Measurements from ENCODE around the gene XKRX. TPM values are rescaled to one million over a fixed set of nuclear protein-coding genes. Genes with fewer than 3 reads are reported as not detected.

Gene XKRX
- total RNA-seq, 4 donors from 2014 or later, result 0.13 to 0.90 (median 0.16) TPM; not detected in 1

GRCh38 chrX:100969936-100970335 is 41.2 kb upstream of the XKRX start:
- Histone ChIP-seq H3K27me3 (no peaks in the 10 kb centered on the region), H3K27ac (no peak overlapping the region), H3K9me3 (no peaks in the 10 kb centered on the region), H3K4me3 (no peak overlapping the region), H3K4me1 (no peaks in the 10 kb centered on the region), H3K36me3 (no peaks in the 10 kb centered on the region)
- TF ChIP-seq POLR2A (IDR thresholded peaks at IDR 0.05) (no peak), CTCF (IDR thresholded peaks at IDR 0.05 in 4 of 5, conservative IDR thresholded peaks at IDR 0.05 in 1 of 5) (no peak)
- ATAC-seq (no peak), DNase-seq (no peak)
- intact Hi-C loops (cut with DNase I; ENCODE audit: low total_unique reads), result no loop called here
- in situ Hi-C loops (cut with MboI; ENCODE audit: low sequenced_read_pairs in 4 of 4), result no loop called here

GRCh38 chrX:100969408-100969807 is 40.7 kb upstream of the XKRX start, which contains the start of gene ARL13A:
Gene ARL13A, plus strand, starts transcription at chrX:100969708. Its CDS starts 3,982 bp downstream, at chrX:100973690.
- Histone ChIP-seq H3K4me3 (no peak within 1 kb of the TSS), H3K9me3 (no peaks in the 10 kb centered on the region), H3K27ac (no peak within 1 kb of the TSS), H3K36me3 (no peaks in the 10 kb centered on the region), H3K27me3 (no peaks in the 10 kb centered on the region), H3K4me1 (no peaks in the 10 kb centered on the region)
- no peak for TF ChIP-seq POLR2A (IDR thresholded peaks at IDR 0.05)
- no peak for TF ChIP-seq CTCF (IDR thresholded peaks at IDR 0.05 in 4 of 5, conservative IDR thresholded peaks at IDR 0.05 in 1 of 5)
- no peak for ATAC-seq
- no peak for DNase-seq
- intact Hi-C loops (cut with DNase I; ENCODE audit: low total_unique reads) (no loop called here), in situ Hi-C loops (cut with MboI; ENCODE audit: low sequenced_read_pairs in 4 of 4) (no loop called here)

GRCh38 chrX:100964362-100964761 is 35.6 kb upstream of the XKRX start:
- in situ Hi-C loops (cut with MboI; ENCODE audit: low sequenced_read_pairs in 4 of 4) (no loop called here), intact Hi-C loops (cut with DNase I; ENCODE audit: low total_unique reads) (no loop called here)
- Histone ChIP-seq H3K4me1 (no peaks in the 10 kb centered on the region), H3K36me3 (no peaks in the 10 kb centered on the region), H3K9me3 (no peaks in the 10 kb centered on the region), H3K27me3 (no peaks in the 10 kb centered on the region), H3K4me3 (no peak overlapping the region), H3K27ac (no peak overlapping the region)
- TF ChIP-seq CTCF (IDR thresholded peaks at IDR 0.05 in 4 of 5, conservative IDR thresholded peaks at IDR 0.05 in 1 of 5), result no peak
- no peak for DNase-seq
- ATAC-seq, result no peak

- DNase-seq (no peak), ATAC-seq (no peak)
- no peak for TF ChIP-seq CTCF (IDR thresholded peaks at IDR 0.05 in 4 of 5, conservative IDR thresholded peaks at IDR 0.05 in 1 of 5)
- TF ChIP-seq POLR2A (IDR thresholded peaks at IDR 0.05), result no peak
- no peaks in the 10 kb centered on the region for H3K9me3 ChIP-seq
- no peak overlapping the region for H3K4me3 ChIP-seq
- H3K4me1 ChIP-seq, result no peaks in the 10 kb centered on the region
- no peak overlapping the region for H3K27ac ChIP-seq
- H3K27me3 ChIP-seq, result no peaks in the 10 kb centered on the region
- intact Hi-C loops (cut with DNase I; ENCODE audit: low total_unique reads) (no loop called here), in situ Hi-C loops (cut with MboI; ENCODE audit: low sequenced_read_pairs in 4 of 4) (no loop called here)
- no peaks in the 10 kb centered on the region for H3K36me3 ChIP-seq
Observed at GRCh38 chrX:100962811-100963210, 34.1 kb upstream of the XKRX start.

GRCh38 chrX:100948557-100948956 is 19.8 kb upstream of the XKRX start:
- Histone ChIP-seq H3K36me3 (no peaks in the 10 kb centered on the region), H3K27ac (no peak overlapping the region), H3K9me3 (no peaks in the 10 kb centered on the region), H3K27me3 (no peaks in the 10 kb centered on the region), H3K4me1 (no peaks in the 10 kb centered on the region), H3K4me3 (no peak overlapping the region)
- DNase-seq (no peak), ATAC-seq (no peak)
- intact Hi-C loops (cut with DNase I; ENCODE audit: low total_unique reads), result no loop called here
- in situ Hi-C loops (cut with MboI; ENCODE audit: low sequenced_read_pairs in 4 of 4), result no loop called here
- TF ChIP-seq POLR2A (IDR thresholded peaks at IDR 0.05), result no peak
- TF ChIP-seq CTCF (IDR thresholded peaks at IDR 0.05 in 4 of 5, conservative IDR thresholded peaks at IDR 0.05 in 1 of 5), result no peak

Measured in gastrocnemius medialis (tissue), 4 donors.